NK-92 (cell line): Measurements from ENCODE around the gene RASSF8.
"Not testable (repeated sequence)": the region's sequence is repeated elsewhere in the genome, so short reads cannot be mapped to it uniquely, and the experiment has no call there.

Experiments used
- DNase-seq: peaks from one replicate; lab custom pipeline; 2025; ENCODE audit not compliant: unreplicated experiment; lab: John Stamatoyannopoulos, UW

The RASSF8 gene

GRCh38 chr12:26054383-26054782 is 95.9 kb downstream of the RASSF8 start:
- DNase-seq, result no peak

GRCh38 chr12:26055087-26055486 is 96.6 kb downstream of the RASSF8 start:
- DNase-seq, result no peak

- DNase-seq, result no peak
Observed at GRCh38 chr12:26056335-26056734, 97.9 kb downstream of the RASSF8 start.

GRCh38 chr12:26057271-26057670 is 98.8 kb downstream of the RASSF8 start:
- not testable (repeated sequence) for DNase-seq

- DNase-seq, result no peak
Observed at GRCh38 chr12:26058308-26058707, 99.8 kb downstream of the RASSF8 start.

- DNase-seq, result no peak
Observed at GRCh38 chr12:26058818-26059217, 100.3 kb downstream of the RASSF8 start.

- DNase-seq, result no peak
Observed at GRCh38 chr12:26062006-26062405, 103.5 kb downstream of the RASSF8 start.

GRCh38 chr12:26062566-26062965 is 104.1 kb downstream of the RASSF8 start:
- DNase-seq, result no peak

- no peak for DNase-seq
Observed at GRCh38 chr12:26065451-26065850, 107.0 kb downstream of the RASSF8 start.

GRCh38 chr12:26068503-26068902 is 110.0 kb downstream of the RASSF8 start:
- no peak for DNase-seq

GRCh38 chr12:26069796-26070195 is 111.3 kb downstream of the RASSF8 start:
- DNase-seq, result no peak

- no peak for DNase-seq
Observed at GRCh38 chr12:26077915-26078702, 119.6 kb downstream of the RASSF8 start.

- DNase-seq, result no peak
Observed at GRCh38 chr12:26080911-26081310, 122.4 kb downstream of the RASSF8 start.

- no peak for DNase-seq
Observed at GRCh38 chr12:26086936-26087335, 128.5 kb downstream of the RASSF8 start.

- DNase-seq, result no peak
Observed at GRCh38 chr12:26088998-26089397, 130.5 kb downstream of the RASSF8 start.

GRCh38 chr12:26090836-26091510 is 132.5 kb downstream of the RASSF8 start:
- no peak for DNase-seq

GRCh38 chr12:26091822-26092221 is 133.3 kb downstream of the RASSF8 start:
- DNase-seq, result no peak

GRCh38 chr12:26092346-26093105 is 134.0 kb downstream of the RASSF8 start:
- DNase-seq, result no peak

- DNase-seq, result no peak
Observed at GRCh38 chr12:26095186-26095585, 136.7 kb downstream of the RASSF8 start.

GRCh38 chr12:26096036-26096435 is 137.6 kb downstream of the RASSF8 start:
- DNase-seq, result no peak

GRCh38 chr12:26097046-26097878 is 138.8 kb downstream of the RASSF8 start:
- DNase-seq, result no peak
